ENCODE data around the gene RBM43. TPM values are rescaled to one million over a fixed set of nuclear protein-coding genes. Genes with fewer than 3 reads are reported as not detected.

The RBM43 gene
- total RNA-seq, 1 donor from 2014 or later = 5.4 TPM

DNA sequence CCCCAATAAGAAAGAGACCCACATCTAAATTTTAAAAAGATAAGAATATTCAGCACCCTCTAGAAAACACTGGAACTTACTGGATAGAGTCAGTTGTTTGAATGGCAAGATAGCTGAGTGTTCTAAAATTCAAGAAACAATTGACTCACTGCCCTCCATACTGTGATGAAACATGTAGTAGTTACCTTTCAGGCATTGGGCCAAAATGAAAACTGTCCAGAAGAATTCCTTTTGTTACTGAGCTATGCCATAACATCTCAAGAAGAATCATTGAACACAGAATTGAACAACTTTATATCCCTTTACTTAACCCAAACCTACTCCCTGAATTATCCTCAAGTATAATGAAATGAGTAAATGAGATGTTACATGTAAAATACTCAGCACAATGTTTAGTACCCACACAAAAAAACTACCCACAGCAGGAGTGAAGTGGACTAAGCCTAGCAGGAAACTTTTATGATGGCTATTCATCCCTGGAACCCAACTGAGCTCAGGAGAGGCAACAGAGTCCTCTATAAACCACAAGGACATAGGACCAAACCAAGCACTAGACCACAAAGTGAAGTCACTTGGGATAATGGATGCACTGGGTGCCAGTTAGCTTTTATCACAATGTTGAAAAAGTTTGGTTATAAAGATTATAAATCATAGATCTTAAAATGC is 32.7 kb downstream of the RBM43 start:
- no peak overlapping the region for H3K4me3 Mint-ChIP-seq (ENCODE audit: unreplicated experiment)
- no peaks in the 10 kb centered on the region for H3K27me3 Mint-ChIP-seq (ENCODE audit: low read depth)
- no peaks in the 10 kb centered on the region for H3K36me3 Mint-ChIP-seq (ENCODE audit: low read depth)

DNA sequence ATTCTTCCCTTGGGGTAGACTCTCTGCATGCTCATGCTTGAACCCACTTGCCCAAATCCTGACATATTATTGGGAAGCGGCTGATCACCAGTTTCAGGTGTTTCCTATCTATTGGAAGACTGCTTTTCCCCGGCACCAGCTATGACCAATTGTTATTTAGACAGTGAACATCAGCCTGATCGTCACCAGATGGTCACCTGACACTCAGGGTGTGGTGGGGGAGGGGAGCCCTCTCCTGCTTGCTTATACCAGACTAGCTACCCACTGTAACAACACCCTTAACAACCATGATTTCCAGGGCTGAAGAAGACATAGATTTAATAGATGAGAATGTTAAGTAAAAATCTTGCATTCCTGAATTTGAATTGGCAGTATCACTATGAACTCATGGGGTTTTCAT is 44.3 kb downstream of the RBM43 start:
- H3K9me3 Mint-ChIP-seq (ENCODE audit: low read depth) = no peaks in the 10 kb centered on the region

More for the DNA sequence above, 32.7 kb downstream of the RBM43 start:
- TF ChIP-seq CTCF (IDR thresholded peaks at IDR 0.05) = no peak
- no peak for DNase-seq (ENCODE audit: low spot score)
- Mint-ChIP-seq H3K9me3 (ENCODE audit: low read depth) (peaks cover 8% of the 10 kb centered on the region), H3K4me1 (ENCODE audit: low read depth) (peaks cover 11% of the 10 kb centered on the region), H3K27ac (ENCODE audit: unreplicated experiment) (no peak overlapping the region)

GRCh38 chr2:151207100-151207499 is 54.6 kb downstream of the RBM43 start:
- Mint-ChIP-seq H3K4me1 (ENCODE audit: low read depth) (peaks cover 6% of the 10 kb centered on the region), H3K27ac (ENCODE audit: unreplicated experiment) (no peak overlapping the region)

More for the DNA sequence above, 44.3 kb downstream of the RBM43 start:
- no peak overlapping the region for H3K4me3 Mint-ChIP-seq (ENCODE audit: unreplicated experiment)
- no peak for DNase-seq (ENCODE audit: low spot score)
- TF ChIP-seq CTCF (IDR thresholded peaks at IDR 0.05) = no peak
- H3K27ac Mint-ChIP-seq (ENCODE audit: unreplicated experiment) = no peak overlapping the region
- H3K36me3 Mint-ChIP-seq (ENCODE audit: low read depth) = no peaks in the 10 kb centered on the region
- no peaks in the 10 kb centered on the region for H3K27me3 Mint-ChIP-seq (ENCODE audit: low read depth)
- no peaks in the 10 kb centered on the region for H3K4me1 Mint-ChIP-seq (ENCODE audit: low read depth)

GRCh38 chr2:151206446-151206968 is 55.2 kb downstream of the RBM43 start:
- Mint-ChIP-seq H3K4me1 (ENCODE audit: low read depth) (peaks cover 6% of the 10 kb centered on the region), H3K4me3 (ENCODE audit: unreplicated experiment) (no peak overlapping the region), H3K36me3 (ENCODE audit: low read depth) (no peaks in the 10 kb centered on the region), H3K27ac (ENCODE audit: unreplicated experiment) (no peak overlapping the region), H3K27me3 (ENCODE audit: low read depth) (no peaks in the 10 kb centered on the region), H3K9me3 (ENCODE audit: low read depth) (no peaks in the 10 kb centered on the region)
- TF ChIP-seq CTCF (IDR thresholded peaks at IDR 0.05) = no peak
- DNase-seq (ENCODE audit: low spot score) = no peak

More at GRCh38 chr2:151207100-151207499, 54.6 kb downstream of the RBM43 start:
- DNase-seq (ENCODE audit: low spot score) = no peak
- H3K9me3 Mint-ChIP-seq (ENCODE audit: low read depth) = no peaks in the 10 kb centered on the region
- H3K36me3 Mint-ChIP-seq (ENCODE audit: low read depth) = no peaks in the 10 kb centered on the region
- H3K27me3 Mint-ChIP-seq (ENCODE audit: low read depth) = no peaks in the 10 kb centered on the region
- TF ChIP-seq CTCF (IDR thresholded peaks at IDR 0.05) = no peak
- H3K4me3 Mint-ChIP-seq (ENCODE audit: unreplicated experiment) = no peak overlapping the region

DNA sequence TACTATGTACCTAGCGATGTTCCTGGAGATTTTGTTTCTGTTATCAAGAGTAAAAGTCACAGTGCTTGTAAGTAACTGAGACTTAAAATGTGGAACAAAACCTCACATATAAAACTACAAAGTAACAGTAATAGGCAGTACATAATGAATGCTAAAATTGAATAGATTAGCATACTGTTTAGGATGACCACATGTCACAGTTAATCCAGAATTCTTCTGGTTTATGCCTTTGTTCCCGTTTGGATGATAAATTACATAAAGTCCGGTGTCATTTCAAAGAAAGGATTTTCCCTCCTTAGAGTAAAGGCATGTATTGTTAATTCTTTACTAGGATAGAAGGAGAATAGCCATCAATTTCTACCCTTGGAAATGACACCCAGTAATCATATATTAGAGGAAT is 56.1 kb downstream of the RBM43 start:
- H3K4me3 Mint-ChIP-seq (ENCODE audit: unreplicated experiment) = no peak overlapping the region
- H3K9me3 Mint-ChIP-seq (ENCODE audit: low read depth) = no peaks in the 10 kb centered on the region
- no peak for TF ChIP-seq CTCF (IDR thresholded peaks at IDR 0.05)
- peaks cover 6% of the 10 kb centered on the region for H3K4me1 Mint-ChIP-seq (ENCODE audit: low read depth)
- no peak for DNase-seq (ENCODE audit: low spot score)
- H3K36me3 Mint-ChIP-seq (ENCODE audit: low read depth) = no peaks in the 10 kb centered on the region
- no peaks in the 10 kb centered on the region for H3K27me3 Mint-ChIP-seq (ENCODE audit: low read depth)
- H3K27ac Mint-ChIP-seq (ENCODE audit: unreplicated experiment) = no peak overlapping the region
